Liver (tissue), 9 donors: ENCODE results near the gene PTPRN2. TPM values are rescaled to one million over a fixed set of nuclear protein-coding genes. Genes with fewer than 3 reads are reported as not detected.

ENCODE experiments used
- DNase-seq: peaks from one replicate; pipeline ENCODE4 v3.0.0-alpha.2; 2017; ENCODE audit warnings: low spot score
- H3K27ac ChIP-seq, 2 donors: one replicate each; pipeline ENCODE4 v1.7.0; 2013; ENCODE audit warnings: inconsistent platforms in 2 of 2, low read length in 2 of 2, control low read depth in 1 of 2, low read depth in 1 of 2, mild to moderate bottlenecking in 1 of 2
- H3K27me3 ChIP-seq, 4 donors: one replicate each; pipeline versions ENCODE4 v1.6.1 to v1.7.0; 2013; ENCODE audit warnings: low read length in 3 of 4, inconsistent platforms in 1 of 4, mild to moderate bottlenecking in 1 of 4, moderate library complexity in 1 of 4; ENCODE audit not compliant: control insufficient read depth in 4 of 4, insufficient read depth in 4 of 4
- H3K36me3 ChIP-seq, 4 donors: one replicate each; pipeline versions ENCODE4 v1.6.1 to v1.7.0; 2013; ENCODE audit warnings: low read length in 3 of 4, mild to moderate bottlenecking in 3 of 4, low read depth in 1 of 4, moderate library complexity in 1 of 4; ENCODE audit not compliant: control insufficient read depth in 4 of 4, insufficient read depth in 3 of 4
- H3K4me1 ChIP-seq, 4 donors: one replicate each; pipeline versions ENCODE4 v1.6.1 to v1.7.0; 2013; ENCODE audit warnings: low read length in 3 of 4, mild to moderate bottlenecking in 3 of 4, moderate library complexity in 1 of 4; ENCODE audit not compliant: control insufficient read depth in 4 of 4, insufficient read depth in 4 of 4
- H3K4me3 ChIP-seq, 3 donors: one replicate each; pipeline versions ENCODE4 v1.6.1 to v1.7.0; 2013; ENCODE audit warnings: low read length in 3 of 3, control low read depth in 1 of 3, low read depth in 1 of 3, mild to moderate bottlenecking in 1 of 3
- H3K9ac ChIP-seq, 2 donors: one replicate each; pipeline ENCODE4 v1.7.0; 2013; ENCODE audit warnings: low read length in 2 of 2, mild to moderate bottlenecking in 2 of 2, moderate library complexity in 2 of 2, control low read depth in 1 of 2, low read depth in 1 of 2
- H3K9me3 ChIP-seq, 4 donors: one replicate each; pipeline versions ENCODE4 v1.6.1 to v1.7.0; 2013; ENCODE audit warnings: low read length in 3 of 4; ENCODE audit not compliant: control insufficient read depth in 4 of 4
- ATF3 ChIP-seq: IDR thresholded peaks from 2 replicates; pipeline ENCODE4 v1.6.1; 2016; ENCODE audit warnings: antibody characterized with exemption
- CTCF ChIP-seq: fragments of 150-350 bp; IDR thresholded peaks from 2 replicates; pipeline ENCODE4 v1.5.1; 2017; ENCODE audit warnings: improper control_type of control experiment, low read depth, low read length; ENCODE audit not compliant: missing input control
- EGR1 ChIP-seq, 2 donors: IDR thresholded peaks; 2 replicates each; pipeline ENCODE4 v1.6.1; 2016 to 2018; ENCODE audit warnings: antibody characterized with exemption in 2 of 2, low read depth in 2 of 2
- FOXA1 ChIP-seq: IDR thresholded peaks from 2 replicates; pipeline ENCODE4 v1.6.1; 2016; ENCODE audit warnings: antibody characterized with exemption
- FOXA2 ChIP-seq: IDR thresholded peaks from 2 replicates; pipeline ENCODE4 v1.6.1; 2016; ENCODE audit warnings: antibody characterized with exemption
- GABPA ChIP-seq, 2 donors: IDR thresholded peaks in 1 of 2; conservative IDR thresholded peaks in 1 of 2; 2 replicates each; pipeline ENCODE4 v1.6.1; 2016; ENCODE audit warnings: antibody characterized with exemption in 2 of 2, mild to moderate bottlenecking in 1 of 2, moderate library complexity in 1 of 2
- HNF4A ChIP-seq, 2 donors: conservative IDR thresholded peaks; 2 replicates each; pipeline ENCODE4 v1.6.1; 2016; ENCODE audit warnings: antibody characterized with exemption in 2 of 2, mild to moderate bottlenecking in 2 of 2
- HNF4G ChIP-seq: IDR thresholded peaks from 2 replicates; pipeline ENCODE4 v1.6.1; 2016; ENCODE audit warnings: antibody characterized with exemption
- JUND ChIP-seq, 2 donors: IDR thresholded peaks; 2 replicates each; pipeline ENCODE4 v1.6.1; 2016; ENCODE audit warnings: antibody characterized with exemption in 2 of 2
- MAX ChIP-seq: IDR thresholded peaks from 2 replicates; pipeline ENCODE4 v1.6.1; 2016; ENCODE audit warnings: antibody characterized with exemption
- NR2F2 ChIP-seq: IDR thresholded peaks from 2 replicates; pipeline ENCODE4 v1.6.1; 2016; ENCODE audit warnings: antibody characterized with exemption
- RAD21 ChIP-seq, 2 donors: IDR thresholded peaks; 2 replicates each; pipeline ENCODE4 v1.6.1; 2016; ENCODE audit warnings: antibody characterized with exemption in 2 of 2, mild to moderate bottlenecking in 2 of 2
- RXRA ChIP-seq, 2 donors: IDR thresholded peaks; 2 replicates each; pipeline ENCODE4 v1.6.1; 2017 to 2018; ENCODE audit warnings: antibody characterized with exemption in 2 of 2, mild to moderate bottlenecking in 1 of 2
- SP1 ChIP-seq: IDR thresholded peaks from 2 replicates; pipeline ENCODE4 v1.6.1; 2018; ENCODE audit warnings: antibody characterized with exemption, mild to moderate bottlenecking
- TAF1 ChIP-seq: conservative IDR thresholded peaks from 2 replicates; pipeline ENCODE4 v1.6.1; 2016; ENCODE audit warnings: antibody characterized with exemption, mild to moderate bottlenecking
- YY1 ChIP-seq: IDR thresholded peaks from 2 replicates; pipeline ENCODE4 v1.6.1; 2016; ENCODE audit warnings: antibody characterized with exemption, mild to moderate bottlenecking
- ZBTB33 ChIP-seq: IDR thresholded peaks from 2 replicates; pipeline ENCODE4 v1.6.1; 2016; ENCODE audit warnings: antibody characterized with exemption
- WGBS: extraction: QIAGEN DNeasy Blood & Tissue Kit; methylation state at CpG from one replicate; pipeline ENCODE4 v1.1.7; 2013; 5-methylcytosine and 5-hydroxymethylcytosine counted together
- polyA plus RNA-seq, 2 donors: library from polyadenylated mRNA; stranded (reverse) in 1 of 2; unstranded in 1 of 2; fragments of 200-250 nt in 1 of 2; fragments of >200 nt in 1 of 2; fragmentation: Nextera tagmentation in 1 of 2; extraction: Ambion mirVana in 1 of 2; gene quantifications; one replicate each; pipeline versions ENCODE4 v1.2.1 to v1.2.3, GENCODE V29; 2013 to 2015
- total RNA-seq, 2 donors: library from RNA; depleted of rRNA; stranded (reverse); fragments of >200 nt; gene quantifications; one replicate each; pipeline ENCODE4 v1.2.3, GENCODE V29; 2014
- TF ChIP-seq, protein P1 (sequence below): IDR thresholded peaks from 2 replicates; pipeline ENCODE4 v1.6.1; 2016; ENCODE audit warnings: antibody characterized with exemption, mild to moderate bottlenecking
- donor health status: healthy.
- donor health status: healthy.
- donor health status: healthy.
- donor health status: healthy.
- donor health status: healthy.

PTPRN2 gene
- total and polyA plus RNA-seq, 4 donors: 0.75 to 1.9 (median 1.1) TPM

DNA sequence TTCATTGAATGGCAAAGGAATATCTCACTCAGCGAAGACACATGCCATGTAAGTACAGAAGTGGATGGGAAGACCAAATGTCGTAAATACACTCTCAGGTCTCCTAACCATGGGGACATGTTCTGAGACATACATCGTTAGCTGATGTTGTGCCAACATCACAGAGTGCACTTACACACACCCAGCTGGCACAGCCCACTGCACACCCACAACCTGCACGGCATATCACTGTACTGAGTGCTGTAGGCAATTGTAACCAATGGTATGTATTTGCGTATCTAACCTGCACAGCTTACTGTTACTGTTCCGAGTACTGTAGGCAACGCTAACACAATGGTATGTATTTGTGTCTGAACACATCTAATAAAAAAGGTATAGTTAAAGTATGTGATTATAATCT is 550.4 kb downstream of the PTPRN2 start:
- Histone ChIP-seq H3K27ac (no peak overlapping the region), H3K27me3 (peaks cover 0 to 4% (median 0%) of the 10 kb centered on the region in 4 donors), H3K9ac (no peak overlapping the region), H3K4me3 (no peak overlapping the region), H3K36me3 (no peaks in the 10 kb centered on the region), H3K4me1 (no peaks in the 10 kb centered on the region), H3K9me3 (peaks cover 6 to 14% (median 8%) of the 10 kb centered on the region in 4 donors)
- no peak for TF ChIP-seq HNF4A (conservative IDR thresholded peaks at IDR 0.05)
- no peak for TF ChIP-seq MAX
- no peak for TF ChIP-seq FOXA2
- TF ChIP-seq CTCF: no peak
- no peak for TF ChIP-seq HNF4G
- no peak for TF ChIP-seq GABPA (IDR thresholded peaks at IDR 0.05 in 1 of 2, conservative IDR thresholded peaks at IDR 0.05 in 1 of 2)
- no peak for TF ChIP-seq FOXA1
- WGBS: 91% methylated on average over 7 of the region's 7 CpGs
- no peak for DNase-seq

- Histone ChIP-seq H3K4me1 (no peaks in the 10 kb centered on the region), H3K9ac (no peak overlapping the region), H3K27me3 (peaks cover 0 to 4% (median 0%) of the 10 kb centered on the region in 4 donors), H3K4me3 (no peak overlapping the region), H3K36me3 (no peaks in the 10 kb centered on the region), H3K27ac (no peak overlapping the region), H3K9me3 (peaks cover 5 to 14% (median 7%) of the 10 kb centered on the region in 4 donors)
- 74% methylated on average over 4 of the region's 4 CpGs for WGBS
- TF ChIP-seq RAD21 (IDR thresholded peaks at IDR 0.05): no peak
- no peak for TF ChIP-seq FOXA1
- no peak for TF ChIP-seq YY1
- TF ChIP-seq CTCF: no peak
- TF ChIP-seq, protein P1, sequence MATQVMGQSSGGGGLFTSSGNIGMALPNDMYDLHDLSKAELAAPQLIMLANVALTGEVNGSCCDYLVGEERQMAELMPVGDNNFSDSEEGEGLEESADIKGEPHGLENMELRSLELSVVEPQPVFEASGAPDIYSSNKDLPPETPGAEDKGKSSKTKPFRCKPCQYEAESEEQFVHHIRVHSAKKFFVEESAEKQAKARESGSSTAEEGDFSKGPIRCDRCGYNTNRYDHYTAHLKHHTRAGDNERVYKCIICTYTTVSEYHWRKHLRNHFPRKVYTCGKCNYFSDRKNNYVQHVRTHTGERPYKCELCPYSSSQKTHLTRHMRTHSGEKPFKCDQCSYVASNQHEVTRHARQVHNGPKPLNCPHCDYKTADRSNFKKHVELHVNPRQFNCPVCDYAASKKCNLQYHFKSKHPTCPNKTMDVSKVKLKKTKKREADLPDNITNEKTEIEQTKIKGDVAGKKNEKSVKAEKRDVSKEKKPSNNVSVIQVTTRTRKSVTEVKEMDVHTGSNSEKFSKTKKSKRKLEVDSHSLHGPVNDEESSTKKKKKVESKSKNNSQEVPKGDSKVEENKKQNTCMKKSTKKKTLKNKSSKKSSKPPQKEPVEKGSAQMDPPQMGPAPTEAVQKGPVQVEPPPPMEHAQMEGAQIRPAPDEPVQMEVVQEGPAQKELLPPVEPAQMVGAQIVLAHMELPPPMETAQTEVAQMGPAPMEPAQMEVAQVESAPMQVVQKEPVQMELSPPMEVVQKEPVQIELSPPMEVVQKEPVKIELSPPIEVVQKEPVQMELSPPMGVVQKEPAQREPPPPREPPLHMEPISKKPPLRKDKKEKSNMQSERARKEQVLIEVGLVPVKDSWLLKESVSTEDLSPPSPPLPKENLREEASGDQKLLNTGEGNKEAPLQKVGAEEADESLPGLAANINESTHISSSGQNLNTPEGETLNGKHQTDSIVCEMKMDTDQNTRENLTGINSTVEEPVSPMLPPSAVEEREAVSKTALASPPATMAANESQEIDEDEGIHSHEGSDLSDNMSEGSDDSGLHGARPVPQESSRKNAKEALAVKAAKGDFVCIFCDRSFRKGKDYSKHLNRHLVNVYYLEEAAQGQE: no peak
- no peak for TF ChIP-seq ZBTB33
- no peak for TF ChIP-seq JUND (IDR thresholded peaks at IDR 0.05)
- TF ChIP-seq RXRA (IDR thresholded peaks at IDR 0.05): no peak
- TF ChIP-seq GABPA (IDR thresholded peaks at IDR 0.05 in 1 of 2, conservative IDR thresholded peaks at IDR 0.05 in 1 of 2): no peak
- no peak for TF ChIP-seq HNF4G
- TF ChIP-seq NR2F2: no peak
- TF ChIP-seq SP1: no peak
- TF ChIP-seq FOXA2: no peak
- no peak for TF ChIP-seq EGR1 (IDR thresholded peaks at IDR 0.05; ENCODE audit: low read depth in 2 of 2)
- no peak for TF ChIP-seq ATF3
- no peak for TF ChIP-seq HNF4A (conservative IDR thresholded peaks at IDR 0.05)
- no peak for TF ChIP-seq TAF1
- no peak for TF ChIP-seq MAX
- no peak for DNase-seq
These were observed 552.3 kb downstream of the PTPRN2 start for GRCh38 chr7:158035343-158035742.
